Dendritic cell treated with granulocyte-macrophage colony-stimulating factor and Interleukin-4, amounts not matched to agents 40 ng/mL and 50 ng/mL, for 4 days (primary cell): ENCODE data around the gene CTCF.

Experiments
- H3K27ac Mint-ChIP-seq: one replicate; pipeline ENCODE4 v1.8.0; 2022; ENCODE audit warnings: mild to moderate bottlenecking, mixed read lengths
- H3K27me3 Mint-ChIP-seq: one replicate; pipeline ENCODE4 v1.8.0; 2022; ENCODE audit warnings: mild to moderate bottlenecking, mixed read lengths
- H3K36me3 Mint-ChIP-seq: one replicate; pipeline ENCODE4 v1.8.0; 2022; ENCODE audit warnings: low read depth, mixed read lengths
- H3K4me1 Mint-ChIP-seq: one replicate; pipeline ENCODE4 v1.8.0; 2022; ENCODE audit warnings: low read depth, mixed read lengths
- H3K4me3 Mint-ChIP-seq: one replicate; pipeline ENCODE4 v1.8.0; 2022; ENCODE audit warnings: mild to moderate bottlenecking, moderate library complexity, mixed read lengths
- H3K9me3 Mint-ChIP-seq: one replicate; pipeline ENCODE4 v1.8.0; 2022; ENCODE audit warnings: mixed read lengths
- intact Hi-C: fragments of 100-400 bp; cut with micrococcal nuclease; formaldehyde crosslinking; loops from one replicate; pipeline ENCODE4 v1.15.0; 2022

The CTCF gene

DNA sequence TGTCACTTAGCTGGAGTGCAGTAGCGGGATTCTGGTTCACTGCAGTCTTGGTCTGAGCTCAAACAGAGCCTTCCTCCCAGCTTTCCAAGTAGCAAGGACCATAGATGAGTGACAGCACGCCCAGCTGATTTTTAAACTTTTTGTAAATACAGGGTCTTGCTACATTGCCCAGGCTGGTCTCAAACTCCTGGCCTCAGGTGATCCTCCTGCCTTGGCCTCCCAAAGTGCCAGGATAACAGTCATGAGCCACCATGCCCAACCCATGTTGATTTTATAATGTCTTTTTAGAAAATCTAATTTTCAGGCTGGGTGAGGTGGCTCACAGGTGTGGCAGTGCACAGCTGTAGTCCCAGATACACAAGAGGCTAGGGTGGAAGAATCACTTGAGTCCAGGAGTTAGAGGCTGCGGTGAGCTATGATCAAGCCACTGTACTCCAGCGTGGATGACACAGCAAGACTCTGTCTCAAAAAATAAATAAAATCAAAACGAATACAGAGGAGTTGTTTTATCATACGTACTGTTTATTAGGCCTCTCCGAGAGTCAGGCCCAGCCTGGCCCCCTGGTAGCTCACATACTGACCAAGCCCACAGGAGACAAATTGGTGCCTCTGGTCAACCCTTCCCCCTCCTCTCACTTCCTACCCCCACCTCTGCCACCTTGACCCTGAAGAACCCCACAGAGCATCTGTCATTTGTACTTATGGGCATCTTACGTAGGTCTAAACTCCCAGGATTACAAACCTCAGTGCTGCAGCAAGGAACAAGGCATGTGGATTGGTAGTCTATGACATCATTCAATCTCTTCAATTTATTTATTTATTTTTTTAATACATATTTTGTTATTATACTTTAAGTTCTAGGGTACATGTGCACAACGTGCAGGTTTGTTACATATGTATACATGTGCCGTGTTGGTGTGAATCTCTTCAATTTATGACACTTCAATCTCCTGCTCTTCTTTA is 117.9 kb downstream of the CTCF start:
- Mint-ChIP-seq H3K27me3 (no peaks in the 10 kb centered on the region), H3K27ac (no peak overlapping the region), H3K4me1 (peaks cover 7% of the 10 kb centered on the region), H3K4me3 (no peak overlapping the region), H3K9me3 (no peaks in the 10 kb centered on the region), H3K36me3 (peaks cover 63% of the 10 kb centered on the region)
- intact Hi-C loops, result loop anchor here (5.0 kb wide), 1 partner anchor 37 kb away; the partner anchor contains the start of gene GFOD2

GRCh38 chr16:67683767-67684166 is 121.4 kb downstream of the CTCF start:
- H3K36me3 Mint-ChIP-seq, result peaks cover 56% of the 10 kb centered on the region
- H3K9me3 Mint-ChIP-seq, result no peaks in the 10 kb centered on the region
- no peak overlapping the region for H3K27ac Mint-ChIP-seq
- peaks cover 6% of the 10 kb centered on the region for H3K4me1 Mint-ChIP-seq
- H3K4me3 Mint-ChIP-seq, result no peak overlapping the region
- intact Hi-C loops, result no loop called here
- no peaks in the 10 kb centered on the region for H3K27me3 Mint-ChIP-seq

GRCh38 chr16:67685388-67686112 is 123.2 kb downstream of the CTCF start:
- intact Hi-C loops, result no loop called here
- H3K4me3 Mint-ChIP-seq, result no peak overlapping the region
- H3K27ac Mint-ChIP-seq, result no peak overlapping the region
- no peaks in the 10 kb centered on the region for H3K9me3 Mint-ChIP-seq
- H3K4me1 Mint-ChIP-seq, result peaks cover 6% of the 10 kb centered on the region
- peaks cover 52% of the 10 kb centered on the region for H3K36me3 Mint-ChIP-seq
- no peaks in the 10 kb centered on the region for H3K27me3 Mint-ChIP-seq
